ENCODE results near the gene SPOPL.

Gene SPOPL

DNA sequence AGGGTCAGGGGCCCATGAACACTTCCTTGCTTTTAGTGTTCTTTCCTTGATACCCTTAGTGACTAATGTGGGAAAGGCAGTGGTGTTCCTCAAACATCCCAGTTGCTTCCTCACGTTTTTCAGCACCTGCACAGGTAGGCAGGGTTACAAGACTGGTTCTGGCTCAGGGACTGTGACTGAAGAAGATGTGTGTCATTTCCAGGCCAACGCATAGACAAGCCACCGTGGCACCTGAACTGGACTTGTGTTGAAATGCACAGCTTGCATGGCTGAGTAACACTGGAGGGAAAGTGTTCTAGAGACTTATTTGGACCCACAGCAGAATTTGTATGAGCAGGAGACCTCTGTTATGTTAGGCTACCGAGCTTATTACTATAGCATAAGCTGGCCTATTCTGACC lies 107.9 kb downstream of the SPOPL start:
- DNase-seq, result no peak

- DNase-seq, result no peak
Observed at GRCh38 chr2:138610201-138610953, 108.8 kb downstream of the SPOPL start.

DNA sequence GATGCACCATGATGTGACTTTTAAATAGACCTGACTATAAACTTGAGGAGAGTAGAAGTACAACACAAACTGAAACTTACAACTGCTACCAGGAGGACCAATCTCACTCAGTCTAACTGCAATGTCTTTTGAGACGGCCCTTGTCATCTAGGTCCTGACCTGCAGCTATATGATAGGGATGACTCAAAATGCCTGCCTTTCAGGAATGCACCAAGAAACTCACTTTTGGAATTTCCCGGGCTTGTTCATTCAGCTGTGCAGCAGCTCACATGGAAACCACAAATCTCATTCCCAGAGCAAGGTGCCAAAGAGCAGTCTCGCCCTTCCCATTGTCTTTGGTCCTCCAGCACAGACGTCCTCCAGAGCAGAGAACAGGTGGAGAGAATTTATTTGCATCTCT lies 113.7 kb downstream of the SPOPL start:
- DNase-seq, result no peak

GRCh38 chr2:138617026-138617425 lies 115.5 kb downstream of the SPOPL start:
- DNase-seq, result no peak

DNA sequence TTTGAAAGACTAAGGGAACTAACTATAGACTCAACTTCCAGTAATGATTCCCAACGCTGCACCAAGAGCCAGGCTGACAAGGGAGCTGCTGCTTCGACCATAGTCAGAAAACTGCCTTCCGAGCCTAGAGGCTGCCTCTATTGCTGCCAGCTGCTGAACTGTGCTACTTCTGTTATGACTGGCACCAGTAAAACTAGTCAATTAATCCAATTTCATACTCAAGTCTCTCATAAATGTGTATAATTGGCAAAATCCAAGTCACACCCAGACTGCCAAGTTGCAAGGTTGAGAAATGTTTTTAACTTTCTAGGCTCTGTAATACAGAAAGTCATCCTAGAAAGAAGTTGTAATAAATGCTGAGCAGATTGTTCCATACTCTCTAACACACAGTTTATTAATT lies 117.4 kb downstream of the SPOPL start:
- DNase-seq, result no peak

GRCh38 chr2:138620431-138620830 lies 118.9 kb downstream of the SPOPL start:
- no peak for DNase-seq

GRCh38 chr2:138621139-138621538 lies 119.6 kb downstream of the SPOPL start:
- DNase-seq, result no peak

DNA sequence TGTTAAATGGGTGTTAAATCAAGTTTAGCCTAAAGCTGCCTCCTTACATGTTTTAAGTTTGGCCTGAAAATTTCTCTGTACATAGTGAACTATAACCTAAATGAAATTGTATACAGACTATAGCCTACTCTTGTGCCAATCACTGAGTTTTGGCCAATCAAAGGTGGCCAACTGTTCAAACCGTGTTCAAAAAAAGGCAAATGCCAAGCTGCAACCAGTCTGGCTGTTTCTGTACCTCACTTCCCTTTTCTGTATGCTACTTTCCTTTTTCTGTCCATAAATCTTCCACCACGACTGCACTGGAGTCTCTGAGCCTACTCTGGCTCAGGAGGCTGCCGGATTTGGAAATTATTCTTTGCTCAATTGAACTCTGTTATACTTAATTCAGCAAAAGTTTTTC lies 121.0 kb downstream of the SPOPL start:
- no peak for DNase-seq

Measured in activated effector memory CD4-positive, alpha-beta T cell treated with Interleukin-2 at 50 U/mL for 16 hours (primary cell).